Caco-2 (cell line): Measurements from ENCODE around the gene TM4SF20. TPM values are rescaled to one million over a fixed set of nuclear protein-coding genes. Genes with fewer than 3 reads are reported as not detected.

Experiments
- BruUV-seq: library from RNA; stranded (reverse); fragments of 400-500 nt; replicated peaks from 2 replicates; lab custom pipeline; 2021; lab: Mats Ljungman, UMichigan
- CTCF ChIA-PET: fragments of 300-600 bp; sonication (Branson Sonifier 250); formaldehyde crosslinking; loops from one replicate; lab custom pipeline; 2022; ENCODE audit warnings: antibody characterized with exemption; lab: Charles Lee
- POLR2A ChIA-PET: fragments of 300-600 bp; sonication (Branson Sonifier 250); formaldehyde crosslinking; loops from one replicate; lab custom pipeline; 2022; ENCODE audit warnings: antibody characterized with exemption; lab: Charles Lee
- DNase-seq, 2 experiments: peaks; one replicate each; pipeline versions ENCODE4 v3.0.0 to v3.0.0-alpha.2; 2020 to 2022
- H3K27me3 ChIP-seq: replicated peaks from 2 replicates; pipeline ENCODE4 v1.6.0; 2011; ENCODE audit warnings: low read length; ENCODE audit not compliant: control insufficient read depth, insufficient read depth
- H3K36me3 ChIP-seq: 2 replicates; pipeline ENCODE4 v1.5.1; 2011; ENCODE audit warnings: low read length; ENCODE audit not compliant: control insufficient read depth, insufficient read depth
- H3K4me1 ChIP-seq: fragments of 250-450 bp; sonication (Bioruptor Pico); 2 replicates; pipeline ENCODE4 v1.5.1; 2020; ENCODE audit warnings: mild to moderate bottlenecking
- H3K4me3 ChIP-seq: 2 replicates; pipeline ENCODE4 v1.5.1; 2011; ENCODE audit warnings: low read depth, mild to moderate bottlenecking, control low read depth, low read length
- H3K9me3 ChIP-seq: fragments of 250-450 bp; sonication (Bioruptor Pico); 2 replicates; pipeline ENCODE4 v1.5.1; 2020; ENCODE audit warnings: mild to moderate bottlenecking, moderate library complexity
- H3K27ac Mint-ChIP-seq: one replicate; pipeline ENCODE4 v1.8.0; 2022; ENCODE audit warnings: mixed read lengths; ENCODE audit not compliant: unreplicated experiment
- H3K27me3 Mint-ChIP-seq: one replicate; pipeline ENCODE4 v1.8.0; 2022; ENCODE audit warnings: mixed read lengths; ENCODE audit not compliant: insufficient read depth, unreplicated experiment
- H3K36me3 Mint-ChIP-seq: one replicate; pipeline ENCODE4 v1.8.0; 2022; ENCODE audit warnings: mild to moderate bottlenecking, mixed read lengths; ENCODE audit not compliant: insufficient read depth, unreplicated experiment
- H3K4me1 Mint-ChIP-seq: one replicate; pipeline ENCODE4 v1.8.0; 2022; ENCODE audit warnings: low read depth, mixed read lengths; ENCODE audit not compliant: unreplicated experiment
- H3K4me3 Mint-ChIP-seq: one replicate; pipeline ENCODE4 v1.8.0; 2022; ENCODE audit warnings: mild to moderate bottlenecking, moderate library complexity, mixed read lengths; ENCODE audit not compliant: unreplicated experiment
- H3K9me3 Mint-ChIP-seq: one replicate; pipeline ENCODE4 v1.8.0; 2022; ENCODE audit warnings: mixed read lengths; ENCODE audit not compliant: unreplicated experiment
- intact Hi-C: fragments of 100-400 bp; cut with micrococcal nuclease; formaldehyde crosslinking; loops from one replicate; pipeline ENCODE4 v1.10.0; 2022; ENCODE audit not compliant: unreplicated experiment
- total RNA-seq: library from RNA; stranded (reverse); gene quantifications from 2 replicates; pipeline ENCODE4 v1.2.3, GENCODE V29; 2022
- TF ChIP-seq, protein P1 (sequence below), 2 experiments: fragments of 200-600 bp in 1 of 2; IDR thresholded peaks; 1 replicate in 1 of 2; 2 replicates in 1 of 2; pipeline versions ENCODE4 v1.5.1 to v1.8.0; 2011 to 2022; ENCODE audit warnings: antibody characterized with exemption in 1 of 2, control low read depth in 1 of 2, inconsistent platforms in 1 of 2, low read depth in 1 of 2, low read length in 1 of 2, mild to moderate bottlenecking in 1 of 2, moderate library complexity in 1 of 2; ENCODE audit not compliant: insufficient read depth in 1 of 2, severe bottlenecking in 1 of 2, unreplicated experiment in 1 of 2

TM4SF20 gene
- total RNA-seq, 1 experiment from 2014 or later: 0.20 TPM

- TF ChIP-seq, protein P1, sequence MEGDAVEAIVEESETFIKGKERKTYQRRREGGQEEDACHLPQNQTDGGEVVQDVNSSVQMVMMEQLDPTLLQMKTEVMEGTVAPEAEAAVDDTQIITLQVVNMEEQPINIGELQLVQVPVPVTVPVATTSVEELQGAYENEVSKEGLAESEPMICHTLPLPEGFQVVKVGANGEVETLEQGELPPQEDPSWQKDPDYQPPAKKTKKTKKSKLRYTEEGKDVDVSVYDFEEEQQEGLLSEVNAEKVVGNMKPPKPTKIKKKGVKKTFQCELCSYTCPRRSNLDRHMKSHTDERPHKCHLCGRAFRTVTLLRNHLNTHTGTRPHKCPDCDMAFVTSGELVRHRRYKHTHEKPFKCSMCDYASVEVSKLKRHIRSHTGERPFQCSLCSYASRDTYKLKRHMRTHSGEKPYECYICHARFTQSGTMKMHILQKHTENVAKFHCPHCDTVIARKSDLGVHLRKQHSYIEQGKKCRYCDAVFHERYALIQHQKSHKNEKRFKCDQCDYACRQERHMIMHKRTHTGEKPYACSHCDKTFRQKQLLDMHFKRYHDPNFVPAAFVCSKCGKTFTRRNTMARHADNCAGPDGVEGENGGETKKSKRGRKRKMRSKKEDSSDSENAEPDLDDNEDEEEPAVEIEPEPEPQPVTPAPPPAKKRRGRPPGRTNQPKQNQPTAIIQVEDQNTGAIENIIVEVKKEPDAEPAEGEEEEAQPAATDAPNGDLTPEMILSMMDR (IDR thresholded peaks at IDR 0.05; ENCODE audit: insufficient read depth in 1 of 2, low read depth in 1 of 2, low read length in 1 of 2, severe bottlenecking in 1 of 2, unreplicated experiment in 1 of 2): no peak
- Mint-ChIP-seq H3K36me3 (peaks cover 10% of the 10 kb centered on the region), H3K27ac (no peak overlapping the region), H3K4me3 (no peak overlapping the region), H3K4me1 (no peaks in the 10 kb centered on the region), H3K9me3 (no peaks in the 10 kb centered on the region), H3K27me3 (no peaks in the 10 kb centered on the region)
- H3K4me1 ChIP-seq: no peaks in the 10 kb centered on the region
- no peaks in the 10 kb centered on the region for H3K27me3 ChIP-seq
- no peak overlapping the region for H3K4me3 ChIP-seq
- ChIA-PET POLR2A (no interaction called here), CTCF (no interaction called here)
- H3K9me3 ChIP-seq: no peaks in the 10 kb centered on the region
- intact Hi-C loops: no loop called here
- no TSS peak for BruUV-seq
- H3K36me3 ChIP-seq: no peaks in the 10 kb centered on the region
- no peak for DNase-seq
These were observed 36.7 kb upstream of the TM4SF20 start for GRCh38 chr2:227415538-227416424.

- TF ChIP-seq, protein P1 (IDR thresholded peaks at IDR 0.05; ENCODE audit: insufficient read depth in 1 of 2, low read depth in 1 of 2, low read length in 1 of 2, severe bottlenecking in 1 of 2, unreplicated experiment in 1 of 2): no peak
- no TSS peak for BruUV-seq
- Histone ChIP-seq H3K36me3 (no peaks in the 10 kb centered on the region), H3K4me1 (no peaks in the 10 kb centered on the region), H3K27me3 (no peaks in the 10 kb centered on the region), H3K9me3 (no peaks in the 10 kb centered on the region), H3K4me3 (no peak overlapping the region)
- H3K4me1 Mint-ChIP-seq: no peaks in the 10 kb centered on the region
- H3K27ac Mint-ChIP-seq: no peak overlapping the region
- H3K27me3 Mint-ChIP-seq: no peaks in the 10 kb centered on the region
- intact Hi-C loops: no loop called here
- CTCF ChIA-PET: interaction anchor here (0.7 kb wide), 1 partner anchor 13 kb away, joined by 3 read pairs; no protein-coding TSS in a partner anchor
- POLR2A ChIA-PET: no interaction called here
- H3K36me3 Mint-ChIP-seq: peaks cover 5% of the 10 kb centered on the region
- H3K4me3 Mint-ChIP-seq: no peak overlapping the region
- DNase-seq: no peak
- H3K9me3 Mint-ChIP-seq: no peaks in the 10 kb centered on the region
These were observed 35.7 kb upstream of the TM4SF20 start for GRCh38 chr2:227414846-227415245.

- intact Hi-C loops: no loop called here
- CTCF ChIA-PET: no interaction called here
- Histone ChIP-seq H3K36me3 (no peaks in the 10 kb centered on the region), H3K27me3 (no peaks in the 10 kb centered on the region), H3K4me1 (no peaks in the 10 kb centered on the region), H3K4me3 (no peak overlapping the region), H3K9me3 (no peaks in the 10 kb centered on the region)
- H3K27ac Mint-ChIP-seq: no peak overlapping the region
- no peaks in the 10 kb centered on the region for H3K4me1 Mint-ChIP-seq
- POLR2A ChIA-PET: no interaction called here
- H3K4me3 Mint-ChIP-seq: no peak overlapping the region
- no peaks in the 10 kb centered on the region for H3K27me3 Mint-ChIP-seq
- H3K36me3 Mint-ChIP-seq: peaks cover 5% of the 10 kb centered on the region
- no peaks in the 10 kb centered on the region for H3K9me3 Mint-ChIP-seq
- TF ChIP-seq, protein P1 (IDR thresholded peaks at IDR 0.05; ENCODE audit: insufficient read depth in 1 of 2, low read depth in 1 of 2, low read length in 1 of 2, severe bottlenecking in 1 of 2, unreplicated experiment in 1 of 2): no peak
- no TSS peak for BruUV-seq
- no peak for DNase-seq
These were observed 34.3 kb upstream of the TM4SF20 start for GRCh38 chr2:227413371-227413770.
